PC-9 (cell line): Measurements from ENCODE around the gene ABCA1.

ENCODE experiments used
- CTCF ChIP-seq: fragments of 200-600 bp; sonication (generic); conservative IDR thresholded peaks from 2 replicates; pipeline ENCODE4 v1.6.1; 2017; ENCODE audit warnings: mixed run types, antibody characterized with exemption, mild to moderate bottlenecking, moderate library complexity
- EZH2 ChIP-seq: fragments of 200-600 bp; sonication (generic); IDR thresholded peaks from 2 replicates; pipeline ENCODE4 v1.8.0; 2017; ENCODE audit warnings: antibody characterized with exemption, low read depth

GRCh38 chr9:104745852-104746251 is 182.1 kb downstream of the ABCA1 start:
- TF ChIP-seq EZH2, result no peak
- TF ChIP-seq CTCF, result no peak
